Duodenal mucosa (tissue), 2 donors: ENCODE measurements around the gene CPVL.

Experiments used
- H3K27ac ChIP-seq: one replicate; pipeline ENCODE4 v1.7.0; 2013; ENCODE audit warnings: low read depth, low read length
- H3K27me3 ChIP-seq, 2 donors: one replicate each; pipeline ENCODE4 v1.7.0; 2013; ENCODE audit warnings: low read length in 2 of 2, control low read depth in 1 of 2; ENCODE audit not compliant: insufficient read depth in 2 of 2, control insufficient read depth in 1 of 2
- H3K36me3 ChIP-seq, 2 donors: one replicate each; pipeline ENCODE4 v1.7.0; 2013; ENCODE audit warnings: low read length in 2 of 2, control low read depth in 1 of 2; ENCODE audit not compliant: insufficient read depth in 2 of 2, control insufficient read depth in 1 of 2
- H3K4me1 ChIP-seq, 2 donors: one replicate each; pipeline ENCODE4 v1.7.0; 2013; ENCODE audit warnings: low read length in 2 of 2, control low read depth in 1 of 2; ENCODE audit not compliant: insufficient read depth in 2 of 2, control insufficient read depth in 1 of 2
- H3K4me3 ChIP-seq, 2 donors: one replicate each; pipeline ENCODE4 v1.7.0; 2013; ENCODE audit warnings: low read length in 2 of 2, low read depth in 1 of 2
- H3K9ac ChIP-seq, 2 donors: one replicate each; pipeline ENCODE4 v1.7.0; 2013; ENCODE audit warnings: low read length in 2 of 2, low read depth in 1 of 2
- H3K9me3 ChIP-seq, 2 donors: one replicate each; pipeline ENCODE4 v1.7.0; 2013; ENCODE audit warnings: low read length in 2 of 2, control low read depth in 1 of 2; ENCODE audit not compliant: control insufficient read depth in 1 of 2

The CPVL gene

DNA sequence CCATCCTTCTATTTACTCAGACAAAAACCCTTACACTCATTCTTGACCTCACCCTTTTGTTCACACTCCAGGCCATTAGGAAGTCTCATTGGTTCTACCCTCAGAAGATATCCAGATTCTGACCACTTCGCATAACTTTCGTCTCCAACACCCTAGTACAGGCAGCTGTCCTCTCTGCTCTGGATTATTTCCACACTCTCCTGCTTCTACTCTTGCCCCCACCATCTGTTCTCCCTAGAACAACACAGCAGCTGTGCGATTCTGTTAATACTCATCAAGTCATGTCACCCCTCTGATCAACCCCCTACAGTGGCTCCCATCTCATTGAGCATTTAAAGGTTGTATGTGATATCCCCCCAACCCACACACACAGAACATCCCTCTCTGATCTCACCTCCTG lies 172.7 kb downstream of the CPVL start:
- no peak overlapping the region for H3K4me3 ChIP-seq
- H3K4me1 ChIP-seq = no peaks in the 10 kb centered on the region
- no peaks in the 10 kb centered on the region for H3K36me3 ChIP-seq
- H3K9ac ChIP-seq = no peak overlapping the region
- H3K27me3 ChIP-seq = no peaks in the 10 kb centered on the region
- peaks cover 9 to 20% of the 10 kb centered on the region in 2 donors for H3K9me3 ChIP-seq
- no peak overlapping the region for H3K27ac ChIP-seq

DNA sequence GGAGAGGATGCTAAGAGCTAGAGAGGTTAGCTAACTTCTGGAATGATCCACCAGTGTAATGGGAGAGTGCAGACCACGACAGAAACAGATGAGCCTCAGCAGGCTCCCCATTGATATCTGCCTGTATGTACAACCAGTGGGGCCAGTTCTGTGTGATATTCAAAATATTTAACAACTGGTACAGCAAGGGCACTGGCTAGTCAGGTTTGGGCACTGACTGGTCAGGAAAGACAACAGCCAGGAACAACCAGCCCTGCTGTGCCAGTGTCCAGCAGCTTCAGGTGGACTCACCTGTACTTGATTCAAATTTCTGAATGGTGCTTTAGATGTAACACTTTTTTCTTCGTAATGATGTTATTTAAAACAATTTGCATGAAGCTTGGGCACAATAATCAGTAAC lies 182.3 kb downstream of the CPVL start:
- H3K27me3 ChIP-seq = no peaks in the 10 kb centered on the region
- H3K4me1 ChIP-seq = no peaks in the 10 kb centered on the region
- no peak overlapping the region for H3K4me3 ChIP-seq
- no peaks in the 10 kb centered on the region for H3K36me3 ChIP-seq
- no peak overlapping the region for H3K9ac ChIP-seq
- no peaks in the 10 kb centered on the region for H3K9me3 ChIP-seq
- no peak overlapping the region for H3K27ac ChIP-seq

DNA sequence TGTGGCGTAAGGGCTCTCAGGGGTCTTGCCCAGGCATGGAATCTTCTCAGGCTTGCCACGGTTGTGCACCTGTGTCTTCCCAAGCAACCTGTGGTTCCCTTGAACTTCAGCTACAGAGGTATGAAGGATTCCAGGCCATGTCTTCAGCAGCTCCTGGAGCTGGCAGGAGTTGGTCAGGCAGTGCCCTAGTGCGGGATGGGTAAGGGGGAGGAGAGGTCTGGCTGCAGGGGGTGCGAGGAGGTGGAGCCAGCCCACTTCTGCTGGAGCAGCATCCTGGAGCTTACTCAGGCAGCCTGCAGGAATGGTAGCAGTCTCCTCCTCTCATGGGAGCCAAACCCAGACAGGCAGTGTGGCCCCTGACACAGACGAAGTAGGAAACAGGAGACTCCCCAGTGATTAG lies 184.4 kb downstream of the CPVL start:
- no peaks in the 10 kb centered on the region for H3K9me3 ChIP-seq
- peaks cover 8 to 10% of the 10 kb centered on the region in 2 donors for H3K4me1 ChIP-seq
- H3K9ac ChIP-seq = no peak overlapping the region
- no peaks in the 10 kb centered on the region for H3K36me3 ChIP-seq
- no peak overlapping the region for H3K27ac ChIP-seq
- H3K4me3 ChIP-seq = no peak overlapping the region
- H3K27me3 ChIP-seq = peaks cover 4 to 5% of the 10 kb centered on the region in 2 donors

DNA sequence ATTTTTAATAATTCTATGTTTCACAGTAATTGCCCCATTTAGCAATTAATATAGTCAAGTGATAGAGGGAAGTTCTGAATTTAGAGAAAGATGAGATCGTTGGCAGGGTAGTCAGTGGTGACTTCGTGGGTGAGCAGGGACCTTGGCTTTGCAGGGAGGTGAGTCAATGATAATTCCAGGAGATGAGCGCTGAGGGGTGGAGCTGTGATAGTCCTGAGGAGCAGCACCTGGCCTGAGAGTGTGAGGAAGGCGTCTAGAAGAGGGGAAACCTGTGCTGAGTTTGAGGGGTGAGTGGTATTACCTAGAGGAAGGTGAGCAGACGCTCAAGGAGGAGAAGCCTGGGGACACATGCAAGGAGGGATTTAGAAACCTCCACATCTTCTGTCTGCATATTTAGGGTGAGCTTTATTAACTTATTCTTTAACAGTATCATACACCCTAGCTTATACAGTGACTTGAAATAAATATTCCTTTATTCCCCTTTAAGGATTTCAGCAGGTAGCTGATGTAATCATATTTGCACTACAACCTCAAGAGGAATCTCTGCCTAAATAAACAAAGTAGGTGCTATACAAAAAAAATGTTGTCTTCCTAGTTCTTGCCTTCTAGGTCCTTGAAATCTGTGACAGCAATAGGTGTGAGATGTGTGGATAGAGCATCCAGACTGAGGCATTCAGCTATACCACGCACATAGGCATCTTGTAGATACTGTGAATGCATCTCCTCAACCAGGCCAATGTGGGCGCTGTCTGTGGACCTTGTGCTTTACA lies 186.1 kb downstream of the CPVL start:
- Histone ChIP-seq H3K4me3 (no peak overlapping the region), H3K9ac (no peak overlapping the region), H3K27me3 (peaks cover 6% of the 10 kb centered on the region in 2 donors), H3K27ac (no peak overlapping the region), H3K9me3 (no peaks in the 10 kb centered on the region), H3K4me1 (peaks cover 14 to 27% of the 10 kb centered on the region in 2 donors), H3K36me3 (no peaks in the 10 kb centered on the region)

DNA sequence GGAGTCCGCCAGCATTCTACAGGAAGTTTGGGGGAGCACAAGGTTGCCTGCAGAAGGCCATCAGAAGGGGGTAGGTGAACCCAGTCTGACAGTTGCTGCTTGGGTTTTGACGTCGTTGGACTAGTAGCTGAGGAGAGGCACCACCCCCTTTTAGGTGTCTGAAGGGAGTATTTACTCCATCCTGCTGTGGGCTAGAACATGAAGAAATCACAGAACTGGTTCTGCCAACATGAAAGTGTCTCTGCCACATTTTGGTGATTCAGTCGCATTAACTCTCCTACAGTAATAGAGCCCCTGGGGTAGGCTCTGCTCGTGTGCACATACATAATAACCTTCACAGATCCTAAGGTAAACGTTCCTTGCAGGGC lies 187.4 kb downstream of the CPVL start:
- H3K27me3 ChIP-seq = peaks cover 6 to 9% of the 10 kb centered on the region in 2 donors
- peaks cover 17 to 37% of the 10 kb centered on the region in 2 donors for H3K4me1 ChIP-seq
- no peak overlapping the region for H3K9ac ChIP-seq
- no peak overlapping the region for H3K27ac ChIP-seq
- H3K9me3 ChIP-seq = no peaks in the 10 kb centered on the region
- H3K36me3 ChIP-seq = no peaks in the 10 kb centered on the region
- H3K4me3 ChIP-seq = peak overlapping the region in 1 of 2 donors; percentile 79

DNA sequence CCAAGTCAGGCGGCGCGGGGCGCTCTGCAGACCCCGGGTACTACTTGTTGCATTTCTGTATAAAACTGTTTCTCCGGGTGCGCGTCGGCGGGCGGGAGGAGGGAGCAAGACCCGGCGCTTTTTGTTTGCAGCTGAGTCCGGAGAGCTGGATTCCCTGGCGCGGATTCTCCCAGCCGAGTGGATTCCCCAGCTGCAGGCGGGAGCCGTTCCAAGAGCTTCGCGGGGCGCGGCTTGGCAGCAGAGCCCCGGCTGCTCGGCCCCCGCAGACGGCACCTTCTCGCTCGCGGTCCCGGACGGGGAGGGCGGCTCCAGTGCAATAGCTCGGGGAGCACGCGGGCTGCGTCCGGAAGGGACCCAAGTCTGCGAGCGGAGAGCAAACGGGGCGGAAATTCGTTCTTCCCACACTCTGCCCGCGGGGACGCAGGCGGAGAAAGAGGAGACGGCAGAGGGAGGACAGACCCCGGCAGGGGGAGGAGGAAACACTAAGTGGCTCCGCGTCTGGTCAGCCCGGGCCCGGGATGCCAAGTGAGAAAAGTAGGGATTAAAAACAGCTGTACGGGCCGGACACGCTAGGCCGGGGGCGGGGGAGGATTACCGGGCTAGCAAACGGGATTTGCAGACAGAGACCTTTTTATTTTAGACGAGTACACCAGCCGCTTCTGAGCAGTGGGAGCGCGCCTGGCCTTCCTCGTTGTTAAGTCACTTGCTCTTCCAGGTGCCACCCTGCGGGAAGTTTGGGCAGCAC lies 187.9 kb downstream of the CPVL start, which contains the start of gene TRIL:
Gene TRIL, minus strand, starts transcription at position 96 of the 745 bp plus-strand sequence. CDS start 284 bp downstream, outside the sequence.
- H3K9ac ChIP-seq = peak within 1 kb of the TSS in 1 of 2 donors; percentile 79
- H3K9me3 ChIP-seq = no peaks in the 10 kb centered on the region
- no peaks in the 10 kb centered on the region for H3K36me3 ChIP-seq
- H3K27ac ChIP-seq = no peak within 1 kb of the TSS
- H3K4me1 ChIP-seq = peaks cover 21 to 37% of the 10 kb centered on the region in 2 donors
- peak within 1 kb of the TSS; percentile 64 to 79 for H3K4me3 ChIP-seq
- peaks cover 6 to 9% of the 10 kb centered on the region in 2 donors for H3K27me3 ChIP-seq

DNA sequence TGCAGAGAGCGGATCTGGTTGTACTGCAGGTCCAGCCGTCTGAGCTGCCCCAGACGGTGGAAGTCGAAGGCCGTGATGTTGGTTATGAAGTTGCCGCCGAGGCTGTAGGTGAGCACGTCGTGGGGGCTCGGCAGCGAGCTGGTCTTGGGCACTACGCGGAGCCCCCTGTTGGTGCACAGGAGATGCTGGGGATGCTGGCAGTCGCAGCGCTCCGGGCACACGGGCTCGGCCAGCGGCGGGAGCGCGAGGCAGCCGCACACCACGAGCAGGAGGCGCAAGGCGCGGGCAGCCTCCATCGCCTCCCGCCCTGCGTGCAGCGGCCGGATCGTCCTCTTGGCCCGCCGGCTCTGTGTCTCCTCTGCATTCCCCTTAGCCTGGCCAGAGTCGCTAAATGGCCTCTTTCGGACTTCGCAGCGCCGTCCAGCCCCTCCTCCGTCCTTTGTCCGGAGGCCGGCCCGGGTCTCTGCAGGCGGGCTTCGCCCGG lies 188.5 kb downstream of the CPVL start:
- peak overlapping the region in 1 of 2 donors; percentile 79 for H3K9ac ChIP-seq
- H3K9me3 ChIP-seq = no peaks in the 10 kb centered on the region
- no peaks in the 10 kb centered on the region for H3K36me3 ChIP-seq
- peaks cover 23 to 37% of the 10 kb centered on the region in 2 donors for H3K4me1 ChIP-seq
- H3K27ac ChIP-seq = no peak overlapping the region
- H3K27me3 ChIP-seq = peaks cover 6 to 9% of the 10 kb centered on the region in 2 donors
- H3K4me3 ChIP-seq = peak overlapping the region; percentile 64 to 79

DNA sequence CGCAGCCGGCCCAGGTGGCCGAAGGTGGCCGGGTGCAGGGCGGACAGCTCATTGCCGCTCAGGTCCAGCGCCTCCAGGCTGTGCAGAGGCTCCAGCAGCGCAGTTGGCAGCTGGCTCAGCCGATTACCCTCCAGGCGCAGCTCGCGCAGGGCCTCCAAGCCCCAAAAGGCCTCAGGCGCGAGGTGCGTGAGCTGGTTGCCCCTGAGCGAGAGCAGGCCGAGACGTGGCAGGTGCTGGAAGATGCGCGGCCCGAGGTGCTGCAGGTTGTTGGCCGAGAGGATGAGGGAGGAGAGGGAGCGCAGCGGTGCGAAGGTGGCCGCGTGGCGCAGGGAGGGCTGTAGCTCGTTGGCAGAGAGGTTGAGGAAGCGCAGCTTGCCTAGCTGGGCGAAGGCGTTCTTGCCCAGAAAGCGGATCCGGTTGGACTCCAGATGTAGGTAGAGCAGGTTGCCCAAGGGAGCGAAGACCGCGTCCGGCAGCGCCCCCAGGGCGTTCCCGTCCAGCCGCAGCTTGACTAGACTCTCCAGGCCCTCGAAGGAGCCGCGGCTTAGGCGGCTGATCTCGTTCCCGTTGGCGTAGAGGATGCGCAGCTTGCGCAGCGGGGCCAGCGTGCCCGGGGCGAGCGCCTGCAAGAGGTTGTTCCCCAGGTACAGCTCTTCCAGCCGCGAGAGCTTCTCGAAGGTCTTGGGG lies 189.1 kb downstream of the CPVL start:
- Histone ChIP-seq H3K9me3 (no peaks in the 10 kb centered on the region), H3K4me1 (peaks cover 23 to 37% of the 10 kb centered on the region in 2 donors), H3K4me3 (peak overlapping the region; percentile 64 to 79), H3K27me3 (peaks cover 6 to 9% of the 10 kb centered on the region in 2 donors), H3K36me3 (no peaks in the 10 kb centered on the region), H3K27ac (no peak overlapping the region), H3K9ac (peak overlapping the region; percentile 59 to 79)

DNA sequence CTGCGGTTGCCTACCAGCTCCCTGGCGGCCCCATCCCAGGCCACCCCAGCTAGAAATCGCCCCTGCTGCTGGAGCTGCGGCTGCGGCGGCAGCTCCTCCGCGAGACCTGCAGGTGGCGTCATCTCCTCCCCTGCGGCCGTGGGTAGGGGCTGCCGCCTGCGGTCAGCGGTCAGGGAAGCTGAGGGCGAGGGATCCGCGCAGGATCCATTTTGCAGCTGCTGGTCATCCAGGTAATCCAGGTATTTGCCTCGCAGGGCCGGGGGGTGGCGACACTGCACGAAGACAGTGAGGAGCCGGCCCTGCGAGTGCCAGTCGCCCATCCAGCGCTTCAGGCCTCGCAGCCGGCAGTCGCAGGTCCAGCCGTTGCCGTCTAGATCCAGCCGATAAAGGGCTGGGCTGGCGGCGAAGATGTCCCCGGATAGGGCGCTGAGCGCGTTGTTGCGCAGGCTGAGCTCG lies 189.7 kb downstream of the CPVL start:
- Histone ChIP-seq H3K4me3 (peak overlapping the region; percentile 64 to 79), H3K27ac (peak overlapping the region; percentile 17), H3K4me1 (peaks cover 23 to 37% of the 10 kb centered on the region in 2 donors), H3K36me3 (no peaks in the 10 kb centered on the region), H3K27me3 (peaks cover 6 to 9% of the 10 kb centered on the region in 2 donors), H3K9ac (peak overlapping the region; percentile 59 to 79), H3K9me3 (no peaks in the 10 kb centered on the region)
